Activated T-helper 17 cell treated with anti-CD3 and anti-CD28 coated beads, Interleukin-2, amount 50 U/mL, for 72 hours (primary cell): Measurements from ENCODE around the gene PTPRA. TPM values are rescaled to one million over a fixed set of nuclear protein-coding genes. Genes with fewer than 3 reads are reported as not detected.
A peak's percentile ranks its signal among the peaks of the same experiment; 100 is the strongest.

Source experiments
- ATAC-seq: fragments of 150-1000 bp; cut with Tn5 transposase; replicated peaks from 2 replicates; pipeline ENCODE4 v1.10.0; 2021; ENCODE audit warnings: mild to moderate bottlenecking, moderate library complexity
- H3K27ac Mint-ChIP-seq: one replicate; pipeline ENCODE4 v1.8.0; 2022; ENCODE audit warnings: mixed read lengths
- H3K27me3 Mint-ChIP-seq: one replicate; pipeline ENCODE4 v1.8.0; 2022; ENCODE audit warnings: mixed read lengths
- H3K36me3 Mint-ChIP-seq: one replicate; pipeline ENCODE4 v1.8.0; 2022; ENCODE audit warnings: low read depth, mild to moderate bottlenecking, mixed read lengths
- H3K4me1 Mint-ChIP-seq: one replicate; pipeline ENCODE4 v1.8.0; 2022; ENCODE audit warnings: mixed read lengths
- H3K4me3 Mint-ChIP-seq: one replicate; pipeline ENCODE4 v1.8.0; 2022; ENCODE audit warnings: mild to moderate bottlenecking, mixed read lengths
- H3K9me3 Mint-ChIP-seq: one replicate; pipeline ENCODE4 v1.8.0; 2022; ENCODE audit warnings: mixed read lengths
- total RNA-seq, 2 donors: library from RNA; stranded (reverse); gene quantifications; one replicate each; pipeline ENCODE4 v1.2.3, GENCODE V29; 2022

The PTPRA gene
- total RNA-seq, 2 donors from 2014 or later = 40.0 to 46.5 TPM

DNA sequence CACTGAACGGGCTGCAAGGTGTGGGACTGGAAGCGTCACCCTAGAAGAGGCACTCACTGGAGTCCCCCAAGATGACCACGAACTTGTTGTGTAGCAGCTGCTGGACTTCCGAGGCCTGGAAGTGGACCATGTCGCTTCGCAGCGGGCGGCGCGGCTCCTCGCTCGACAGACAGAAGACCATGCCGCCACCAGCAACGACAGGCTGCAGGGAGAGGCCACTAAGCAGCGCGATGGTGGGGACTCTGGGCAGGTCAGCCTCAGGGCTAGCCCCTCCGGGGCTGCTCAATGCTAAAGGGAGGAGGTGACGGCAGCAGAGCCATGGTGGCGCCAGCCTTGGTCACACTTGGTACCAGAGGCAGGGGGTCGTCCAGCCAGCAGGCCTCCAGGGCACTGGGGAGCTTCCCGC lies 33.5 kb upstream of the PTPRA start:
- peaks cover 4% of the 10 kb centered on the region for H3K9me3 Mint-ChIP-seq
- H3K4me3 Mint-ChIP-seq = peak overlapping the region; percentile 92
- peak overlapping the region; percentile 88 for H3K27ac Mint-ChIP-seq
- no peaks in the 10 kb centered on the region for H3K27me3 Mint-ChIP-seq
- peaks cover 7% of the 10 kb centered on the region for H3K36me3 Mint-ChIP-seq
- ATAC-seq = no peak
- peaks cover 23% of the 10 kb centered on the region for H3K4me1 Mint-ChIP-seq

DNA sequence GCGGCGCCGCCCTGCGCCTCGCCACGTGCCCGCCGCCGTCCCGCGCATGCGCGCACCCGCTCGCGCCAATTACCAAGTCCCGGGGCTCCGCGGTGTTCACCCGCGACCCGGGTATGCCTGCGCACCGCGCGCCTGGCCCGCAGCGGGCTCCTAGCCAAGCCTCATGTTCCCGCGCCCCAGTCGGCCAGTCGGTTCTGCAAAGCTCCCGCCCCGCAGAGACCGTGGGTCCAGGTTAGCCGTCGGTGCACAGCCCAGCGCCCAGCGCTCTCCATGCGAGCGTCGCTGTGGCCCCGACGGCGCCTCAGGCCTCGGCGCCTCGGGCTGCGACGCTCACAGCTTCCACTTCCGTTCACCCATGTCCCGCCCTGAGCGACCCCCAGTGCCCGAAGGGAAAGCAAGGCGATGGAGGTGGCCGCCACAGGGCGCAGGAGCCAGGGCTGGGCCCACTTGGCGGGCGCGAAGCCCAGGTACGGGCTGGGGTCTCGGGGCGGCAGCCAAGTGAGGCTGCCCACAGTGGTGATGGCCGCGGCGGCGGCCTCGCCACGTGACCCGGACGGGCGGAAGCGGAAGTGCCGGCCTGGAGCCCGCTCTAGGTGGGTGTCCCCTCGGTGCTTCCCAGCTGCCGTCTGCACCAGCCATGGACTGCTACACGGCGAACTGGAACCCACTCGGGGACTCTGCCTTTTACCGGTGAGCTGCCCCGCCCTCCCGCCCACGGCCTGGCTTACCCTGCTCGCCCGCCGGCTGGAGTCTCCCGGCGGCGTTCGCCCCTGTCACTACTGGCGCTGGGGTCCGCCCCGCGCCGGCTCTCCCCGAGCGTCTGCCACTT lies 32.9 kb upstream of the PTPRA start, which contains the start of the genes PCED1A and VPS16:
Gene PCED1A, minus strand, starts transcription at position 518 of the 829 bp plus-strand sequence. CDS start 743 bp downstream, outside the sequence.
Gene VPS16, plus strand, starts transcription at position 608 of the 829 bp plus-strand sequence. Its CDS starts 30 bp downstream, at position 638.
- H3K27me3 Mint-ChIP-seq = no peaks in the 10 kb centered on the region
- H3K4me1 Mint-ChIP-seq = peaks cover 29% of the 10 kb centered on the region
- H3K27ac Mint-ChIP-seq = peak within 1 kb of the TSS; percentile 94
- ATAC-seq = peak; percentile 98
- H3K9me3 Mint-ChIP-seq = peaks cover 4% of the 10 kb centered on the region
- H3K36me3 Mint-ChIP-seq = peaks cover 7% of the 10 kb centered on the region
- H3K4me3 Mint-ChIP-seq = peak within 1 kb of the TSS; percentile 92

DNA sequence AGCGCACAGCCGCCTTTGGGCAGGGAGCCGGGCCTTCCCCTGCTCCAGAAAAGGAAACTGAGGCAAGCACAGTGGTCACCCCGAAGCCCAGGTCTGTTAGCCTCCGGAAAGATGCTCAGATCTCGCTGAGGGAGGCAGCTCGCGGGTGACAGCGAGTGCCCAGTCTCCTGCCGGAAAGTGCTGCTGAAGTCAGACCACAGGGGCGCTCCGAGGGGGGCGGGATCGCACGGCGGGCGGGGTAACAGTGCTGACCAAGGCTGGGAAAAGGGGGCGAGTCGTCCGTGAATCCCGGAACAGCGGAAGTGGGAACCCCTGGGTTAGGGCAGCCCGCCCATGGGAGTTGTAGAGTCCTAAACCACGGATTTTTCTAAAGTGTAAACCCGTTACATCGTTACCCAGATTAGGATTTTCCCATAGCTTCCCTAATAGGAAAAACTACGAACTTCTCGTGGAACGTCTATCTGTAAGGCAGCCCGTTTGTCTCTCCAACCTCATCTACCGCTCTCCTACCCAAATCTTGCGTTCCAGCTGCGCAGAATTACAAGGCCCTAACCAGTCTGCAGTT lies 32.2 kb upstream of the PTPRA start:
- Mint-ChIP-seq H3K9me3 (peaks cover 4% of the 10 kb centered on the region), H3K27ac (peak overlapping the region; percentile 94), H3K36me3 (peaks cover 7% of the 10 kb centered on the region), H3K27me3 (no peaks in the 10 kb centered on the region), H3K4me3 (peak overlapping the region; percentile 92), H3K4me1 (peaks cover 29% of the 10 kb centered on the region)
- ATAC-seq = peak; percentile 47

DNA sequence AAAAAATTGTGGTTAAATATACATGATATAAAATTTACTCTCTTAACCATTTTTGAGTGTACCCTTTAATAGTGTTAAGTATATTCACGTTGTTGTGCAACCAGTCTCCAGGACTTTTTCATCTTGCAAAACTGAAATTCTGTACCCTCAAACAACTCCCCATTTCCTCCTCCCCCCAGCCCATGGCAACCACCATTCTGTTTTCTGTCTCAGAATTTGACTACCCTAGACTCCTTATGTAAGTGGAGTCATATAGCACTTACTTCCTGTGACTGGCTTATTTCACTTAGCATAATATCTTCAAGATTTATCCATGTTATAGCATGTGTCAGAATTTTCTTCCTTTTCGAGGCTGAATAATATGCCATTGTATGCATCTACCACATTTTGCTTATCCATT lies 27.7 kb upstream of the PTPRA start:
- Mint-ChIP-seq H3K27ac (no peak overlapping the region), H3K4me1 (peaks cover 23% of the 10 kb centered on the region), H3K9me3 (no peaks in the 10 kb centered on the region), H3K27me3 (no peaks in the 10 kb centered on the region), H3K36me3 (no peaks in the 10 kb centered on the region), H3K4me3 (no peak overlapping the region)
- no peak for ATAC-seq

DNA sequence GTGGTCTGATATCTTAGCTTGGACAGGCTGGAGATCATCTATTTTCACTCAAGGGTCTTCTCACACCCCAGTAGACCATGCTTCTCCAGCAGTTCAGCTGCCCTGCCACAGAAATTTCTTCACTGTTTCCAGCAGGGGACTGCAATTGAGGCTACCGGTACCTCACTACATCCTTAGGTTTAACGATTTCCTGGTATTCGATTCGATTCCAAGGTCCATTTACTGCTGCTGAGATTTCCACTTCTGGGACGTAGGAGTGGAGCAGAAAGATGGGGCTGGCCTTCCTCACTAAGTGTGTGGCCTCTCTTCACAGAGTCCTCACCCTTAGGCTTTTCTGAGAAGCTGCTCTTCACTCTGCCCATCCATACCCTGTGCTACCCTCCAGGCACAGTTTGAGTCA lies 26.6 kb upstream of the PTPRA start:
- no peak overlapping the region for H3K27ac Mint-ChIP-seq
- no peaks in the 10 kb centered on the region for H3K27me3 Mint-ChIP-seq
- H3K36me3 Mint-ChIP-seq = no peaks in the 10 kb centered on the region
- no peaks in the 10 kb centered on the region for H3K9me3 Mint-ChIP-seq
- no peak for ATAC-seq
- H3K4me3 Mint-ChIP-seq = no peak overlapping the region
- peaks cover 19% of the 10 kb centered on the region for H3K4me1 Mint-ChIP-seq

DNA sequence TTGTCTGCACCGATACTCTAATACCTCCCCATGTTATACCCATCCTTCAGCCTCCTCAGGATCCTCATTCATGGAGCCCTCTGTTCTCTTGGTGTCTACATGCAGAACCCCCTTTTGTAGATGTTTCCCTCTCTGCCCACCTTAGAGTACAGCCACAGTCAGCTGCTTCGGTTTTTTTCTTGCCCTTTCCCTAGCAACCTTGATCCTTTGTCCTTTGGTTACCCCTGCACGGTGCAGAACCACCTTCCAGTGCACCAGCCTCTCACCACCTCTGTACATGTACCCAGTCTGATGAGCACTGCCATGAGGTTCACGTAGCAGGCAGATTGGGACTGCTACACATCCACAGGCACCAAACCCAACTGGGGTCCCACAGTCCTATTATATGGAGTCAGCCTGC lies 25.5 kb upstream of the PTPRA start:
- Mint-ChIP-seq H3K9me3 (no peaks in the 10 kb centered on the region), H3K4me1 (peaks cover 19% of the 10 kb centered on the region), H3K4me3 (no peak overlapping the region), H3K27me3 (no peaks in the 10 kb centered on the region), H3K27ac (no peak overlapping the region), H3K36me3 (no peaks in the 10 kb centered on the region)
- ATAC-seq = no peak

DNA sequence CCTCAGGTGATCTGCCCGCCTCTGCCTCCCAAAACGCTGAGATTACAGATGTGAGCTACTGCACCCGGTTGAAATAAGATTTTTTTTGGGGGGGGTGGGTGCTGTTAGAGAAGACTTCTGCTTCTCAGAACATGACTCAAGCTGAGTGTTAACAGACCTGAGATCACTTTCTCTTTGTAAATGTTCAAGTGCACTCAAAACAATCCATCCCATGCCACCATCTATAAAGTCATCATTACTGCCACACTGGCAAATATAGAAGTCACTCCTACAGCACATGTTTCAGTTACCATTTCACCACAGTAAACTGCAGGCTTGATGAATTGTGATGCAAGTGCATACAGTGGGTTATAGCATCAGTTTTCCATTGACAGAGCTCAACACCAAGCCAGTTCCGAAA lies 23.8 kb upstream of the PTPRA start:
- no peak overlapping the region for H3K4me3 Mint-ChIP-seq
- peaks cover 8% of the 10 kb centered on the region for H3K4me1 Mint-ChIP-seq
- H3K36me3 Mint-ChIP-seq = no peaks in the 10 kb centered on the region
- H3K27me3 Mint-ChIP-seq = no peaks in the 10 kb centered on the region
- no peaks in the 10 kb centered on the region for H3K9me3 Mint-ChIP-seq
- H3K27ac Mint-ChIP-seq = no peak overlapping the region
- ATAC-seq = peak; percentile 60

DNA sequence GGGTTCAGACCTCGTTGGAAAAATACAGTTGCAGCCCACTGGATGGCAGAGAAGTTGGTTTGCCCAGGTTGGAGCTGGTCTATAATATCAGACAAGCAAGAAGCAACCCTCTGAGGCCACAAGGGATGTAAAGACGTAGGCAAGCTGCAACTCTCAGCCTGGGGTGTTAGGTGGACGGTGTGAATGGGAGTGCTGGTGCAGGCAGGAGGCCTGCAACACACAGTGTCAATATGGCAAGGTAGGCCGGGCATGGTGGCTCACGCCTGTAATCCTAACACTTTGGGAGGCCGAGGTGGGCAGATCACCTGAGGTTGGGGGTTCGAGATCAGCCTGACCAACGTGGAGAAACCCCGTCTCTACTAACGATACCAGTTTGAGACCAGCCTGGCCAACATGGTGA lies 22.2 kb upstream of the PTPRA start:
- H3K36me3 Mint-ChIP-seq = no peaks in the 10 kb centered on the region
- no peaks in the 10 kb centered on the region for H3K9me3 Mint-ChIP-seq
- H3K4me1 Mint-ChIP-seq = no peaks in the 10 kb centered on the region
- no peak for ATAC-seq
- H3K27me3 Mint-ChIP-seq = no peaks in the 10 kb centered on the region
- H3K27ac Mint-ChIP-seq = no peak overlapping the region
- H3K4me3 Mint-ChIP-seq = no peak overlapping the region

DNA sequence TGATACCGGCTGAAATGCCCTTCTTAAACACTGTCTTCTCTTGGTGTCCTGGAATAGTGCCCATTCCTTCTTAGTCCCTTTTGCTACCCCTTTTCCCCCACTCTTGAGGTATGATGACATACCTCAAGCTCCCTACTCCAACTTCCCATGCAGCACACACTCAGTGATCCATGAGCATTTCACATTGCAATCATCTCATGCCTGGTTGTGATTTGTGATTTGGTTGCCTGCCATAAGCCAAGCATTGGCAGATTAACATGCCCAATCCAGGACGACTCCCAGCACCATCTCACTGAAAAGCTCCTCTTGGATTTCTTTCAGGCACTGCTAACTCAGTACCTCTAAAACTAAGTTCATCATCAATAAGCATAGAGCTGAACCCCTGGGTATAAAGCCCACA lies 14.7 kb upstream of the PTPRA start:
- H3K36me3 Mint-ChIP-seq = peaks cover 12% of the 10 kb centered on the region
- no peaks in the 10 kb centered on the region for H3K27me3 Mint-ChIP-seq
- H3K27ac Mint-ChIP-seq = no peak overlapping the region
- no peak overlapping the region for H3K4me3 Mint-ChIP-seq
- H3K4me1 Mint-ChIP-seq = no peaks in the 10 kb centered on the region
- no peak for ATAC-seq
- no peaks in the 10 kb centered on the region for H3K9me3 Mint-ChIP-seq

DNA sequence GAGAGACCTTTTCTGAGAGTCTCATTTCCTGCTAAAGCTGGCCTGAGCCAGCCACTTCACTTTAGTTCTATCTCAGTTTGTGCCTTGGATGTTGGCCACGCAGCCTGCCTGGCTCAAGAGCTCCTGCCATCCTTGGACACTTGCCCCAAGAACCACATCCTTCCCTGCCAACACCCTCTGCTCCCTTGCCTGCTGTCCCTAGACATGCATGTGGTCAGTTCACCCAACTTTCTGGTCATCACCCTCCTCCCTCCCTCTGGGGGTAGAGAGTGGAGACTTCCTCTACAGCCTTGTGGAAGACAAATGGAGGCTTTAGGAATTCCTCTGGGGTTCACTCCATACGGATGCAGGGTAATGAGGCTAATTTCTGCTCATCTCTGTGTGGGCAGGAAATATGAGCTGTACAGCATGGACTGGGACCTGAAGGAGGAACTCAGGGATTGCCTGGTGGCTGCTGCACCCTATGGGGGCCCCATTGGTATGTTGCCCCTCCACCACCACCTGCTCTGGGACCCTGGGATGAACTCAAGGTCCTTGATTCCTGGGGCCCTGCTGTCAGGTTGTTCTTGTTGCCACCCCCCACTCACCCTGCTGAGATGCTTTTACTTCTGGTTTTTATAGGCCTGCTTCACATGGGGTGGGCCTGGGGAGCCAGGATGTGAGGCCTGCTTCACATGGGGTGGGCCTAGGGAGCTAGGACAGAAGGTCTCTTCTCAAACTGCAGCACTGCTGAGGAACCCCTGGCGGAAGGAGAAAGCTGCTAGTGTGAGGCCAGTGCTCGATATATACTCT lies 13.8 kb upstream of the PTPRA start:
- H3K4me3 Mint-ChIP-seq = no peak overlapping the region
- H3K27ac Mint-ChIP-seq = no peak overlapping the region
- ATAC-seq = no peak
- no peaks in the 10 kb centered on the region for H3K27me3 Mint-ChIP-seq
- peaks cover 18% of the 10 kb centered on the region for H3K36me3 Mint-ChIP-seq
- H3K9me3 Mint-ChIP-seq = no peaks in the 10 kb centered on the region
- no peaks in the 10 kb centered on the region for H3K4me1 Mint-ChIP-seq

DNA sequence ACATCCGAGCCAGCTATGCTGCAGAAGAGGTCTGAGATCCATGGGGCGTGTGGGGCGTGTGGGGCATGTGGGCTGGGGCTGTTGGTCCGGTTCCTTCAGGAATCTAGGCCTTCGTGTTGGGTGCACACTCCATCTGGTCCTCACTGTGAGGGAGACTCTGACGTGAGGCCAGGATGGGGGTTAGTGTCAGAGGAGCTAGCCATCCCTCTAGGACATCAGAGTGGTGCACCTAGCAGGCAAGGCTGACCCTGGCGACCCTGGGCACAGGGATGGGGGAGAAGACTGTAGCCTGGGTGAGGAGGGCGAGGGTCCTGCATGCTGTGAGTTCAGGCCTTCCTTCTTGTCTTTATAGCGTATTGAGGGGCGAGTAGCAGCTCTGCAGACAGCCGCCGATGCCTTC lies 8.7 kb upstream of the PTPRA start:
- Mint-ChIP-seq H3K27me3 (no peaks in the 10 kb centered on the region), H3K4me1 (peaks cover 4% of the 10 kb centered on the region), H3K36me3 (peaks cover 26% of the 10 kb centered on the region), H3K9me3 (no peaks in the 10 kb centered on the region), H3K4me3 (no peak overlapping the region), H3K27ac (no peak overlapping the region)
- ATAC-seq = no peak

DNA sequence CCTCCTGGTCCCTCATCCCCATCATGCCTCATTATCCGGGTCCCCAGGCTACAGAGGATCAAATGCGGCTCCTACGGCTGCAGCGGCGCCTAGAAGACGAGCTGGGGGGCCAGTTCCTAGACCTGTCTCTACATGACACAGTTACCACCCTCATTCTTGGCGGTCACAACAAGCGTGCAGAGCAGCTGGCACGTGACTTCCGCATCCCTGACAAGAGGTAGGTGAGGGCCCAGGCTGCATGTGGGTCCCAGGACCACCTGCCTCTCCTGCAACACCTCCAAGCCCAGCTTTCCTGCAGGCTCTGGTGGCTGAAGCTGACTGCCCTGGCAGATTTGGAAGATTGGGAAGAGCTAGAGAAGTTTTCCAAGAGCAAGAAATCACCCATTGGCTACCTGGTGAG lies 8.2 kb upstream of the PTPRA start:
- no peak overlapping the region for H3K4me3 Mint-ChIP-seq

DNA sequence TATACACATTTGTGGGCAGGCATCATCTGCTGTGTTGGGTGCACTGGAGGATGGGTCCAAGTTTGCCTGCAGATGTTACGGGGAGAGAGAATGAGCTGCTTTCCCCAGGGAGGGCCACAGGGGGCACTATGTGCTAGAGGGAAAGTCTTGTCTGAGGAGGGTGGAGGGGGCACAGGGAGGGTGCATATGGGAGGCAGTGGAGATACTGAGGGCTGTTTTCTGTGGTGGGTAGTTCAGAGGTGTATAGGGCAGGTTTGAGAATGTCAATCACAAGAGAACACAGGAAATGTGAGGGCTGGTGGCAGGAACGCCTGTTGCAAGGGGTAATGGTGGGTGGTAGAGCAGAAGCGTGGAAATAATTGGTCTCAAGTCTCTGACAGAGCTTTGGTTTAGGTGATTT lies 7.7 kb upstream of the PTPRA start:
- Mint-ChIP-seq H3K27ac (peak overlapping the region; percentile 58), H3K27me3 (no peaks in the 10 kb centered on the region), H3K36me3 (peaks cover 26% of the 10 kb centered on the region), H3K9me3 (no peaks in the 10 kb centered on the region), H3K4me1 (peaks cover 9% of the 10 kb centered on the region), H3K4me3 (no peak overlapping the region)
- peak; percentile 3 for ATAC-seq

More for the DNA sequence above, 8.2 kb upstream of the PTPRA start:
- no peak for ATAC-seq
- H3K9me3 Mint-ChIP-seq = no peaks in the 10 kb centered on the region
- H3K27me3 Mint-ChIP-seq = no peaks in the 10 kb centered on the region
- peak overlapping the region; percentile 58 for H3K27ac Mint-ChIP-seq
- H3K4me1 Mint-ChIP-seq = peaks cover 4% of the 10 kb centered on the region
- peaks cover 26% of the 10 kb centered on the region for H3K36me3 Mint-ChIP-seq

DNA sequence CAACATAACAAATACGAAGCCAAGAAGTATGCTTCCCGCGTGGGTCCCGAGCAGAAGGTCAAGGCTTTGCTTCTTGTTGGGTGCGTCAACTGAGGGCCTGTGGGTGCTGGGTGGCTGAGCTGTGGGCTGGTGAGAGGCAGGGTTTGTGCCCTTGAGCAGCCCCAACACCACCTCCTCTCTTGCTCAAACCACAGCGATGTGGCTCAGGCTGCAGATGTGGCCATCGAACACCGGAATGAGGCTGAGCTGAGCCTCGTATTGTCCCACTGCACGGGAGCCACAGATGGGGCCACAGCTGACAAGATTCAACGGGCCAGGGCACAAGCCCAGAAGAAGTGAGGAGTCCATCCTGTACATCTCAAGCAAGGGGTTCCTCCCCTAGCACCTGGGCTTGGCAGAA lies 7.0 kb upstream of the PTPRA start:
- H3K27ac Mint-ChIP-seq = no peak overlapping the region
- peaks cover 15% of the 10 kb centered on the region for H3K4me1 Mint-ChIP-seq
- H3K4me3 Mint-ChIP-seq = no peak overlapping the region
- ATAC-seq = no peak
- no peaks in the 10 kb centered on the region for H3K9me3 Mint-ChIP-seq
- H3K36me3 Mint-ChIP-seq = peaks cover 22% of the 10 kb centered on the region
- no peaks in the 10 kb centered on the region for H3K27me3 Mint-ChIP-seq
